SU-DHL-6 (cell line): ENCODE results near the gene ARIH1.

Experiments used
- CTCF ChIP-seq: fragments of 200-600 bp; sonication (generic); IDR thresholded peaks from one replicate; pipeline ENCODE4 v1.5.1; 2017; ENCODE audit warnings: antibody characterized with exemption, mild to moderate bottlenecking, low read length, moderate library complexity; ENCODE audit not compliant: insufficient read depth, poor library complexity, severe bottlenecking
- EZH2phosphoT487 ChIP-seq: fragments of 200-600 bp; sonication (generic), shearing (Covaris generic); conservative IDR thresholded peaks from 2 replicates; pipeline ENCODE4 v1.6.1; 2018; ENCODE audit warnings: mild to moderate bottlenecking, antibody characterized with exemption, low read length, moderate library complexity, mixed read lengths

- TF ChIP-seq CTCF: no peak
- no peak for TF ChIP-seq EZH2phosphoT487
Measured at GRCh38 chr15:72591361-72591760, 117.2 kb downstream of the ARIH1 start.
